Nephron (organoid): ENCODE measurements around the gene ANKIB1.

ENCODE experiments used
- H3K27ac Mint-ChIP-seq, 3 experiments: 2 replicates each; pipeline ENCODE4 v1.8.0; 2020; ENCODE audit warnings: mixed read lengths in 3 of 3, mild to moderate bottlenecking in 2 of 3, moderate library complexity in 1 of 3
- H3K27me3 Mint-ChIP-seq: 2 replicates; pipeline ENCODE4 v1.8.0; 2021; ENCODE audit warnings: low read depth, mild to moderate bottlenecking, moderate library complexity, mixed read lengths
- H3K36me3 Mint-ChIP-seq: 2 replicates; pipeline ENCODE4 v1.8.0; 2020; ENCODE audit warnings: low read depth, mixed read lengths
- H3K4me1 Mint-ChIP-seq: 2 replicates; pipeline ENCODE4 v1.8.0; 2020; ENCODE audit warnings: mixed read lengths
- H3K4me3 Mint-ChIP-seq, 3 experiments: 2 replicates each; pipeline ENCODE4 v1.8.0; 2020; ENCODE audit warnings: mild to moderate bottlenecking in 3 of 3, mixed read lengths in 3 of 3, moderate library complexity in 2 of 3
- H3K9me3 Mint-ChIP-seq: 2 replicates; pipeline ENCODE4 v1.8.0; 2020; ENCODE audit warnings: mixed read lengths
- TF ChIP-seq, protein P1 (sequence below), 3 experiments: fragments of 200-600 bp; sonication (generic); IDR thresholded peaks; one replicate each; pipeline ENCODE4 v1.5.0; 2021; ENCODE audit warnings: antibody characterized with exemption in 3 of 3; ENCODE audit not compliant: unreplicated experiment in 3 of 3

Gene ANKIB1

DNA sequence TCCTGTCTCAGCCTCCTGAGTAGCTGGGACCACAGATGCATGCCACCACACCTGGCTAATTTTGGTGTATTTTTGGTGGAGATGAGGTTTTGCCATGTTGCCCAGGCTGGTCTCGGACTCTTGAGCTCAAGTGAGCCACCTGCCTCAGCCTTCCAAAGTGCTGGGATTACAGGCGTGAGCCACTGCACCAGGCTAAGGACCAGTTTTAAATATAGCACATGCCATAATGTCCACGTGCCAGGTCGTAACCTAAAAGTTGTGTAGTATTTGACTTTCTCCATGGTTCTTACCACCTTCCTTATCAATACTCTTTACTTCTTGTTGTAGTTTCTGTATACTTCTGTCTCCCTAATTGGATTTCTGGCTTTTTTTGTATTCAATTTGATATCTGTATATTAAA is 13.3 kb downstream of the ANKIB1 start:
- H3K36me3 Mint-ChIP-seq: peaks cover 36% of the 10 kb centered on the region
- TF ChIP-seq, protein P1, sequence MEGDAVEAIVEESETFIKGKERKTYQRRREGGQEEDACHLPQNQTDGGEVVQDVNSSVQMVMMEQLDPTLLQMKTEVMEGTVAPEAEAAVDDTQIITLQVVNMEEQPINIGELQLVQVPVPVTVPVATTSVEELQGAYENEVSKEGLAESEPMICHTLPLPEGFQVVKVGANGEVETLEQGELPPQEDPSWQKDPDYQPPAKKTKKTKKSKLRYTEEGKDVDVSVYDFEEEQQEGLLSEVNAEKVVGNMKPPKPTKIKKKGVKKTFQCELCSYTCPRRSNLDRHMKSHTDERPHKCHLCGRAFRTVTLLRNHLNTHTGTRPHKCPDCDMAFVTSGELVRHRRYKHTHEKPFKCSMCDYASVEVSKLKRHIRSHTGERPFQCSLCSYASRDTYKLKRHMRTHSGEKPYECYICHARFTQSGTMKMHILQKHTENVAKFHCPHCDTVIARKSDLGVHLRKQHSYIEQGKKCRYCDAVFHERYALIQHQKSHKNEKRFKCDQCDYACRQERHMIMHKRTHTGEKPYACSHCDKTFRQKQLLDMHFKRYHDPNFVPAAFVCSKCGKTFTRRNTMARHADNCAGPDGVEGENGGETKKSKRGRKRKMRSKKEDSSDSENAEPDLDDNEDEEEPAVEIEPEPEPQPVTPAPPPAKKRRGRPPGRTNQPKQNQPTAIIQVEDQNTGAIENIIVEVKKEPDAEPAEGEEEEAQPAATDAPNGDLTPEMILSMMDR (IDR thresholded peaks at IDR 0.05; ENCODE audit: unreplicated experiment in 3 of 3): no peak
- no peaks in the 10 kb centered on the region for H3K27me3 Mint-ChIP-seq
- no peak overlapping the region for H3K27ac Mint-ChIP-seq
- peaks cover 21% of the 10 kb centered on the region for H3K9me3 Mint-ChIP-seq
- no peak overlapping the region for H3K4me3 Mint-ChIP-seq
- no peaks in the 10 kb centered on the region for H3K4me1 Mint-ChIP-seq

DNA sequence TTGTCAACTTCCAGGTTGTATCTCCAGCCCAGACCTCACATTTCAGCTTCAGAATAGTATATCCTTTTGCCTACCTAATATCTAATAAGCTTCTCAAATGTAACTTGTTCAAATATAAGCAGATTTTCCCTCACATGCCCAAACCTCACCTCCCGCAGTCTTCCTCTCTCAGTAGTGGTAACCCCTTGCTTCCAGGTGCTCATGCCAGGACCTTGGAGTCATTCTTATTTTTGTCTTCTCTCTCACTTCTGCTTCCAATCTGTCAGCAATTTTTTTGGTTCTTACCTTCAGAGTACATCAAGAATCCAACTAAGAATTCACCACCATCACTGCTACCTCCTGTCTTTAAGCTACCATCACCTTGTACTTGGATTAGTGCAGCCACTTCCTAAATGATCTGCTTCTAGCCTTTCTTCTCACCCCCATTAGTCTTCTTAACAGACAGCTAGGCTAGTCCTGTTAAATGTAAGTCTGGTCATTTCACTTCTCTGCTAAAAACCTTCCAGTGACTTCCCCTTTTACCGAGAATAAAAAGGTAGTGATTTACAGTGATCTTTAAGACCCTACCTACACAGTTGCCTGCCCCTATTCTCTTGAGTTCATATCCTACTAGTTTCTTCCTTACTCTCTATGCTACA is 14.0 kb downstream of the ANKIB1 start:
- H3K36me3 Mint-ChIP-seq: peaks cover 36% of the 10 kb centered on the region
- no peaks in the 10 kb centered on the region for H3K4me1 Mint-ChIP-seq
- H3K27me3 Mint-ChIP-seq: no peaks in the 10 kb centered on the region
- no peak overlapping the region for H3K4me3 Mint-ChIP-seq
- no peak overlapping the region for H3K27ac Mint-ChIP-seq
- TF ChIP-seq, protein P1 (IDR thresholded peaks at IDR 0.05; ENCODE audit: unreplicated experiment in 3 of 3): no peak
- H3K9me3 Mint-ChIP-seq: peaks cover 22% of the 10 kb centered on the region

DNA sequence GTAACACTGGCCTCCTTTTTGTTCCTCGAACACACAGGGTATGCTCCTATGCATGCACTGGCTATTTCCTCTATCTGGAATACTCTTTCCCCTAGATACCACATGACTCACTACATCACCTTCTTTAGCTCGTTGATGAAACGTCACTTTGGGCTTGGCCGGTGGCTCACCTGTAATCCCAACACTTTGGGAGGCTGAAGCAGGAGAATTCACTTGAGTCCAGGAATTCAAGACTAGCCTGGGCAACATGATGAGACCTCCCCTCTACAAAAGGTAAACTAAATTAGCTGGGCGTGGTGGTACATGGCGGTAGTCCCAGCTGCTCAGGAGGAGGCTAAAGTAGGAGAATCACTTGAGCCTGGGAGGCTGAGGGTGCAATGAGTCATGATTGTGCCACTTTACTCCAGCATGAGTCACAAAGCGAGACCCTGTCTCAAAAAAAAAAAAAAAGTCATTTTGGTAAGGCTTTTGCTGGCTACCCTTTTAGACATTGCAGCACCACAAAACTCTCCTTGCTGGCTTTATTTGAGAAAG is 14.5 kb downstream of the ANKIB1 start:
- Mint-ChIP-seq H3K4me1 (no peaks in the 10 kb centered on the region), H3K9me3 (peaks cover 16% of the 10 kb centered on the region), H3K36me3 (peaks cover 30% of the 10 kb centered on the region), H3K27ac (no peak overlapping the region), H3K27me3 (no peaks in the 10 kb centered on the region), H3K4me3 (no peak overlapping the region)
- TF ChIP-seq, protein P1 (IDR thresholded peaks at IDR 0.05; ENCODE audit: unreplicated experiment in 3 of 3): no peak

DNA sequence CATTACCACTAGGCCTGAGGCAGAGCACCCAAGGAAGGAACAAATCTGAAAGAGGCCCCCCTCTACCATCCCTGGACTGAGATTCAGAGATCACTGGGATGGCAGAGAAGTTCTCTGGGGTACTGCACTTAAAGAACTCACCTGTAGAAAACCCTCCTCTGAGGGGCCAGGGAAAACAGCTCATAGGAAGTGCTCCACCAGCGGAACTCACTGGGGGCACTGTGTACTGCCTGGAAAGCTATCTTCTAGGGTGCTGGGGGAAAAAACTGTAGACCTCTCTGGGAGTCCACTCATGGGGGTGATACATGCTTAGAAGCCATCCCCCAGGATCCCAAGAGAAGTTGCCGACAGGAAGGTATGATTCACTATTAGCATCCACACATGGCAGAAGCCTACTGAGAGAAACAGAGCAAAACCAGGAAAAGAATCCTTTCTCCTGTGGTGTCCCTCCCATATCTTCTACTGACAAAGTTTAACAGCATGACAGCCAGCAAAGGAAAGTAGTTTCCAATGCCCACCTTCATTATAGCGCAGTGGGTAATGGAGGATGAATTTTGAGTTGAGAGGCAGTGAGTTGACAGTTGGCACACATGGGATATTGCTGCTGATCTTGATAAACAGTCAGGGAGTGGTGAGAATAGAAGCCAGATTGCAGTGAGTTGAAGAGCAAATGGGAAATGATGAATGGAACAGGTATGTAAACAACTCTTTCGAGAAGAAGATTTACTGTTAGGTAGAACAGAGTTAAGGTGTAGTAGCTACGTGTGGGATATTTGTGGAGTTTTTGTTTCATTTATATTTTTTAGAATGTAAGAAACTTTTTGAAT is 20.9 kb downstream of the ANKIB1 start:
- Mint-ChIP-seq H3K27ac (no peak overlapping the region), H3K27me3 (no peaks in the 10 kb centered on the region), H3K9me3 (peaks cover 9% of the 10 kb centered on the region), H3K4me3 (no peak overlapping the region), H3K4me1 (no peaks in the 10 kb centered on the region), H3K36me3 (peaks cover 12% of the 10 kb centered on the region)
- TF ChIP-seq, protein P1 (IDR thresholded peaks at IDR 0.05; ENCODE audit: unreplicated experiment in 3 of 3): no peak

DNA sequence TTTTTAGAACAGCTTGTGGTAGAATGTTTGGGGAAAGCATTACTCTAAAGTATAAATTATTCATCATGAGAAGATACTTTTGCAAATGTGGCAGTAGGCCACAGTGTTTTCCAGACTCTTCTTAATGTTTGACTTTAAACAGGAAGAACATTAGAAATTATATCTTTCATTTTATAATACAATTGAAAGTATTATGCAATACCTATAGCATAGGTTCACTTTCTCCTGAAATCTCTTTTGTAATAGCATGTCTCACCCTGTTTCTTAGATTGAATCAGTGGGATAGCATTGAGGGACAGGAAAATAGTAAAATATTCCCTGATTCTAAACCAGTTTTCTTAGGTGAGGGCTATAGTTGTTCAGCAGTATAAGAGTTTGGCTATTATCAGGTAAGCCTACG is 23.1 kb downstream of the ANKIB1 start:
- peaks cover 13% of the 10 kb centered on the region for H3K36me3 Mint-ChIP-seq
- H3K27ac Mint-ChIP-seq: no peak overlapping the region
- TF ChIP-seq, protein P1 (IDR thresholded peaks at IDR 0.05; ENCODE audit: unreplicated experiment in 3 of 3): no peak
- peaks cover 12% of the 10 kb centered on the region for H3K9me3 Mint-ChIP-seq
- no peaks in the 10 kb centered on the region for H3K27me3 Mint-ChIP-seq
- H3K4me1 Mint-ChIP-seq: no peaks in the 10 kb centered on the region
- H3K4me3 Mint-ChIP-seq: no peak overlapping the region
